ENCODE results near the gene ADAM8. TPM values are rescaled to one million over a fixed set of nuclear protein-coding genes. Genes with fewer than 3 reads are reported as not detected.

ADAM8 gene
- total and polyA plus RNA-seq, 10 of the 15 experiments (the other 5 are each of a cell fraction or from before 2014, with no cell fraction given), result 0.37 to 92.7 (median 21.7) TPM

- no peak for DNase-seq (ENCODE audit: low read depth, low spot score)
- TF ChIP-seq MYC (IDR thresholded peaks at IDR 0.05; ENCODE audit: insufficient read depth, insufficient read length, insufficient replicate concordance, low read length, severe bottlenecking) (no peak), KLF5 (IDR thresholded peaks at IDR 0.05; ENCODE audit: partially characterized antibody) (peak; percentile 91), HDAC2 (IDR thresholded peaks at IDR 0.05) (no peak), CEBPZ (IDR thresholded peaks at IDR 0.05; ENCODE audit: low read depth, low read length) (no peak), RELB (IDR thresholded peaks at IDR 0.05; ENCODE audit: low read depth) (no peak), PML (IDR thresholded peaks at IDR 0.05; ENCODE audit: low read length) (no peak), NFXL1 (IDR thresholded peaks at IDR 0.05; ENCODE audit: borderline replicate concordance) (peak; percentile 82; the same call in 1 of the 2 replicates), TAF1 (IDR thresholded peaks at IDR 0.05; ENCODE audit: borderline replicate concordance, low read depth, low read length) (peak; percentile 52; the same call in 1 of the 2 replicates), KDM1A (IDR thresholded peaks at IDR 0.05; ENCODE audit: borderline replicate concordance) (no peak), ZBTB33 (IDR thresholded peaks at IDR 0.05) (no peak), SMC3 (IDR thresholded peaks at IDR 0.05; ENCODE audit: borderline replicate concordance, low read length) (no peak), RBBP5 (conservative IDR thresholded peaks at IDR 0.05) (no peak), IRF3 (IDR thresholded peaks at IDR 0.05) (no peak), WRNIP1 (IDR thresholded peaks at IDR 0.05; ENCODE audit: borderline replicate concordance, low read depth, low read length) (no peak), CEBPB (IDR thresholded peaks at IDR 0.05; ENCODE audit: borderline replicate concordance in 1 of 2, low read depth in 2 of 2, low read length in 2 of 2) (no peak)
These were observed 31.9 kb upstream of the ADAM8 start, which contains the start of the genes TUBGCP2 and ZNF511 for GRCh38 chr10:133308421-133309099. TSS of gene TUBGCP2 (minus strand) at chr10:133308872. CDS start at chr10:133302941, 5,931 bp downstream. TSS of gene ZNF511 (plus strand) at chr10:133308914. CDS start at chr10:133308944, 30 bp downstream.

More at GRCh38 chr10:133308421-133309099, 31.9 kb upstream of the ADAM8 start, which contains the start of the genes TUBGCP2 and ZNF511:
- H4K20me1 ChIP-seq (ENCODE audit: control insufficient read depth, insufficient read depth), result no peaks in the 10 kb centered on the region; the same call in 1 of the 2 replicates
- 2% methylated on average over 41 of the region's 89 CpGs for WGBS (ENCODE audit: insufficient coverage, insufficient replicate concordance, low lambda C conversion rate, missing lambda C conversion rate)
- RAD21 ChIA-PET (ENCODE audit: unreplicated experiment), result interaction anchor here (1.1 to 1.3 kb wide), 2 partner anchors 34 to 79 kb away, joined by 3 to 4 read pairs; no protein-coding TSS in a partner anchor
- no peaks in the 10 kb centered on the region for H3K9me3 ChIP-seq (replicated peaks; ENCODE audit: control insufficient read depth, insufficient read depth, low read length)
- in situ Hi-C loops (cut with MboI), result loop anchor here (5.0 kb wide), 1 partner anchor 166 kb away; no protein-coding TSS in a partner anchor
- no peak for FAIRE-seq
- CTCF ChIA-PET, result interaction anchor here (0.8 to 2.9 kb wide), 9 partner anchors 10 to 189 kb away, joined by 3 to 15 read pairs (median 5); partner anchors contain the start of gene ADAM8
- H3K4me3 ChIP-seq, result peak within 1 kb of the TSS; percentile 95
- peak within 1 kb of the TSS; percentile 95 for H3K27ac ChIP-seq (ENCODE audit: control insufficient read depth, insufficient read depth)
- peak within 1 kb of the TSS; percentile 97 for H3K4me2 ChIP-seq (ENCODE audit: control insufficient read depth, insufficient read depth)
- peaks cover 0 to 8% of the 10 kb centered on the region in 2 experiments; a peak in 3 of 4 replicates for H3K36me3 ChIP-seq (ENCODE audit: control insufficient read depth in 2 of 2, insufficient read depth in 2 of 2, low read length in 1 of 2)
- peaks cover 37% of the 10 kb centered on the region for H3K79me2 ChIP-seq (ENCODE audit: control insufficient read depth, insufficient read depth, low read length)
- H3K27me3 ChIP-seq (replicated peaks in 1 of 2; ENCODE audit: control insufficient read depth in 2 of 2, insufficient read depth in 2 of 2, low read length in 1 of 2), result no peaks in the 10 kb centered on the region
- TSS peak; percentile 62 for BruUV-seq (replicated peaks)
- peak within 1 kb of the TSS; percentile 79 for H2AFZ ChIP-seq (ENCODE audit: control insufficient read depth, low read depth, low read length)
- peak; percentile 83 for ATAC-seq
- intact Hi-C loops (cut with micrococcal nuclease; ENCODE audit: unreplicated experiment), result loop anchor here (2.0 to 5.0 kb wide), 2 partner anchors 34 to 84 kb away; partner anchors contain the start of gene MTG1
- POLR2A ChIA-PET, result no interaction called here
- peaks cover 19% of the 10 kb centered on the region for H3K4me1 ChIP-seq (ENCODE audit: control insufficient read depth, insufficient read depth, low read length)
- SMC1A ChIA-PET (ENCODE audit: uncharacterized antibody, unreplicated experiment), result interaction anchor here (0.9 to 1.7 kb wide), 2 partner anchors 47 to 165 kb away, joined by 3 to 7 read pairs; no protein-coding TSS in a partner anchor
- H3K9ac ChIP-seq (ENCODE audit: control insufficient read depth, insufficient read depth, low read length), result peak within 1 kb of the TSS; percentile 94
